OCI-LY7 (cell line): ENCODE measurements around the gene MUC4. TPM values are rescaled to one million over a fixed set of nuclear protein-coding genes. Genes with fewer than 3 reads are reported as not detected.

ENCODE experiments used
- BruUV-seq: library from RNA; stranded (reverse); fragments of 400-500 nt; replicated peaks from 2 replicates; lab custom pipeline; 2021; lab: Mats Ljungman, UMichigan
- CTCF ChIA-PET: fragments of 300-600 bp; sonication (Branson Sonifier 250); formaldehyde crosslinking; loops from one replicate; lab custom pipeline; 2022; ENCODE audit warnings: antibody characterized with exemption; ENCODE audit not compliant: unreplicated experiment; lab: Charles Lee
- POLR2A ChIA-PET: fragments of 300-600 bp; sonication (Branson Sonifier 250); formaldehyde crosslinking; loops from one replicate; lab custom pipeline; 2022; ENCODE audit warnings: antibody characterized with exemption; lab: Charles Lee
- DNase-seq: peaks from one replicate; pipeline ENCODE4 v3.0.0-alpha.2; 2015; ENCODE audit warnings: low spot score
- H2AFZ ChIP-seq: fragments of 200-600 bp; sonication (generic), shearing (Covaris generic); 2 replicates; pipeline ENCODE4 v1.6.1; 2014; ENCODE audit warnings: mild to moderate bottlenecking, antibody characterized with exemption, low read length, moderate library complexity
- H3K27ac ChIP-seq: fragments of 200-600 bp; sonication (generic); 2 replicates; pipeline ENCODE4 v1.5.1; 2014; ENCODE audit warnings: mixed run types, low read depth, mild to moderate bottlenecking, moderate library complexity, low read length, inconsistent platforms; ENCODE audit not compliant: poor library complexity, severe bottlenecking
- H3K36me3 ChIP-seq: fragments of 200-600 bp; sonication (generic); 2 replicates; pipeline ENCODE4 v1.6.1; 2014; ENCODE audit warnings: mild to moderate bottlenecking, antibody characterized with exemption, low read length, moderate library complexity, mixed read lengths; ENCODE audit not compliant: insufficient read depth
- H3K4me1 ChIP-seq: fragments of 200-600 bp; sonication (generic); 2 replicates; pipeline ENCODE4 v1.5.1; 2014; ENCODE audit warnings: mild to moderate bottlenecking, low read length; ENCODE audit not compliant: insufficient read depth, poor library complexity, severe bottlenecking
- H3K4me2 ChIP-seq: fragments of 200-600 bp; sonication (generic); 2 replicates; pipeline ENCODE4 v1.6.1; 2014; ENCODE audit warnings: mild to moderate bottlenecking, low read length
- H3K4me3 ChIP-seq: fragments of 200-600 bp; sonication (generic); 2 replicates; pipeline ENCODE4 v1.5.1; 2014; ENCODE audit warnings: mild to moderate bottlenecking, low read depth, low read length; ENCODE audit not compliant: poor library complexity, severe bottlenecking
- H3K79me2 ChIP-seq: fragments of 200-600 bp; sonication (generic); 2 replicates; pipeline ENCODE4 v1.6.1; 2016; ENCODE audit warnings: low read depth, mild to moderate bottlenecking, low read length, moderate library complexity, mixed read lengths; ENCODE audit not compliant: insufficient read depth
- H3K9me2 ChIP-seq: fragments of 200-600 bp; sonication (generic); 2 replicates; pipeline ENCODE4 v1.6.1; 2016; ENCODE audit warnings: mild to moderate bottlenecking, low read length, mixed read lengths; ENCODE audit not compliant: insufficient read depth
- H3K9me3 ChIP-seq: fragments of 200-600 bp; sonication (generic); 2 replicates; pipeline ENCODE4 v1.6.1; 2014; ENCODE audit warnings: mild to moderate bottlenecking, mixed run types, low read length, mixed read lengths
- H4K20me1 ChIP-seq: fragments of 200-600 bp; sonication (generic); 2 replicates; pipeline ENCODE4 v1.6.1; 2014; ENCODE audit warnings: mild to moderate bottlenecking, antibody characterized with exemption, low read length, moderate library complexity, mixed read lengths; ENCODE audit not compliant: insufficient read depth
- EZH2phosphoT487 ChIP-seq: fragments of 200-600 bp; sonication (generic); IDR thresholded peaks from 2 replicates; pipeline ENCODE4 v1.6.1; 2018; ENCODE audit warnings: low read depth, borderline replicate concordance, mild to moderate bottlenecking, mixed run types, antibody characterized with exemption, low read length, moderate library complexity, mixed read lengths
- intact Hi-C: fragments of 100-400 bp; cut with micrococcal nuclease; formaldehyde crosslinking; loops from one replicate; pipeline ENCODE4 v1.10.0; 2022; ENCODE audit not compliant: unreplicated experiment
- total RNA-seq, 2 experiments: library from RNA; depleted of rRNA in 1 of 2; stranded (reverse); fragments of >200 nt in 1 of 2; shearing (Covaris generic) in 1 of 2; gene quantifications; 2 replicates each; pipeline ENCODE4 v1.2.3, GENCODE V29; 2014 to 2022
- TF ChIP-seq, protein P1 (sequence below): fragments of 200-600 bp; sonication (generic); conservative IDR thresholded peaks from 2 replicates; pipeline ENCODE4 v1.5.1; 2014; ENCODE audit warnings: mild to moderate bottlenecking, antibody characterized with exemption, low read length, moderate library complexity, mixed read lengths

Gene MUC4
- total RNA-seq, 2 experiments from 2014 or later = 0.03 to 0.42 TPM

DNA sequence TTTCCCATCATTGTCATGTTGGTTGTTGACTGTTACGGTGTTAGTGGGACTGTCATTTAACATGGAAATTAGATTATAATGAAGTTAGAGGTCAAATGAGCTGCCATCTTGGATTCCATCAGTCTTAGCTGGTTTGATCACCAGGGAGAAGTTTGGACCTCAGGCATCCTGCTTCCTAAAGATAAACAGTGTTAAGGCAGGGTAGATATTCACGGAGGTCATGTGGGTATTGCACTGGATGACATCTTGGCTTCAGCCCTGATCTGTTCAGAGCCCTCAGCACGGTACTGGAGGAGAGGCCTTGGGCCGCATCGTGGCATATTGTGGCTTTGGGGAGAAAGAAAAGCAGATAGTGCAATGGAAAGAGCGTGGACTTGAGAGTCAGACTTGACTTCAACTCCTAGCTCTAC is 102.0 kb downstream of the MUC4 start:
- TF ChIP-seq, protein P1, sequence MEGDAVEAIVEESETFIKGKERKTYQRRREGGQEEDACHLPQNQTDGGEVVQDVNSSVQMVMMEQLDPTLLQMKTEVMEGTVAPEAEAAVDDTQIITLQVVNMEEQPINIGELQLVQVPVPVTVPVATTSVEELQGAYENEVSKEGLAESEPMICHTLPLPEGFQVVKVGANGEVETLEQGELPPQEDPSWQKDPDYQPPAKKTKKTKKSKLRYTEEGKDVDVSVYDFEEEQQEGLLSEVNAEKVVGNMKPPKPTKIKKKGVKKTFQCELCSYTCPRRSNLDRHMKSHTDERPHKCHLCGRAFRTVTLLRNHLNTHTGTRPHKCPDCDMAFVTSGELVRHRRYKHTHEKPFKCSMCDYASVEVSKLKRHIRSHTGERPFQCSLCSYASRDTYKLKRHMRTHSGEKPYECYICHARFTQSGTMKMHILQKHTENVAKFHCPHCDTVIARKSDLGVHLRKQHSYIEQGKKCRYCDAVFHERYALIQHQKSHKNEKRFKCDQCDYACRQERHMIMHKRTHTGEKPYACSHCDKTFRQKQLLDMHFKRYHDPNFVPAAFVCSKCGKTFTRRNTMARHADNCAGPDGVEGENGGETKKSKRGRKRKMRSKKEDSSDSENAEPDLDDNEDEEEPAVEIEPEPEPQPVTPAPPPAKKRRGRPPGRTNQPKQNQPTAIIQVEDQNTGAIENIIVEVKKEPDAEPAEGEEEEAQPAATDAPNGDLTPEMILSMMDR = no peak
- intact Hi-C loops = no loop called here
- DNase-seq = no peak
- H3K9me2 ChIP-seq = no peaks in the 10 kb centered on the region
- no peak overlapping the region for H3K4me2 ChIP-seq
- no peak overlapping the region for H3K4me3 ChIP-seq
- no peaks in the 10 kb centered on the region for H3K79me2 ChIP-seq
- CTCF ChIA-PET = no interaction called here
- peaks cover 5% of the 10 kb centered on the region for H3K4me1 ChIP-seq
- no peaks in the 10 kb centered on the region for H3K9me3 ChIP-seq
- H3K27ac ChIP-seq = no peak overlapping the region
- no peaks in the 10 kb centered on the region for H4K20me1 ChIP-seq
- no peak overlapping the region for H2AFZ ChIP-seq
- no peaks in the 10 kb centered on the region for H3K36me3 ChIP-seq
- POLR2A ChIA-PET = interaction anchor here (0.6 kb wide), 1 partner anchor 1597 kb away, joined by 5 read pairs; no protein-coding TSS in a partner anchor
- BruUV-seq = no TSS peak

DNA sequence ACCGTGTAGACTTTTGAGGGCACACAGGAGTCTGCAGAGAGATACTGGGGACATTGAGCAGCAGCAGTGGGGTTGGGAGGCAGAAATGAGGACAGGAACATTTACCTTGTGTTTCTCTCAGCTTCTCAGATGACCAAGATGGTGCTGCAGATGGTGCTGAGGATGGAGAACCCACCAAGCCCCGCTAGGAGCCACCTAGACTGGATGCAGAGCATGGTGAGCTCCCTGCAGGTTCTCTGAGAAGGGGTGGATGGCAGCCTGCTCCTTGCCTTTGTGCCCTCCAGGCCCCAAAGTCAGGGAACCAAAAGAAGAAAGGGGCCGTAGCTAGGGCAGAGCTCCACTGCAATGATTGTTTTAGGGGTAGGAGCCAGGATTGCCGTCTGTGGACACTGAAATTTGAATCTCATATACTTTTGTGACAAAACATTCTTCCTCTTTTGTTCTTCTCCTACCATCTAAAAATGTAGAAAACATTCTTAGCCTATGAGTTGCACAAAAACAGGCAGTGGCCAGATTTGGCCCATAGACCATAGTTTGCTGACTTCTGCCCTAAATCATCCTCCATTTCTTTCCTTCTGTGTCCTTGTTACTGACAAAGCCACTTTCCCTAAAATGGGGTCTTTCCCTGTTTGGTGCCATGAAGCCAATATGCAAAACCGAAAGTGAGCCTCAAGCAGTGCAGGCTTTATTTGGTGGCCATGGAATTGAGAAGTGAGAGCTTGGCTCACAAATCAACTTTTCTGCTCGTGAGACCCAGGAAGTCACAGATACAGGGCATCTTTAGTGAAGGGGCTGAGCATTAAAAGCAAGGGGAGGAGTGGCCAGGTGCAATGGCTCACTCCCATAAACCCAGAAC is 102.9 kb downstream of the MUC4 start:
- H3K4me3 ChIP-seq = no peak overlapping the region
- no peaks in the 10 kb centered on the region for H4K20me1 ChIP-seq
- H3K36me3 ChIP-seq = no peaks in the 10 kb centered on the region
- ChIA-PET POLR2A (interaction anchor here (0.7 kb wide), 1 partner anchor 25 kb away, joined by 4 read pairs; no protein-coding TSS in a partner anchor), CTCF (interaction anchor here (0.6 kb wide), 1 partner anchor 29 kb away, joined by 4 read pairs; no protein-coding TSS in a partner anchor)
- H2AFZ ChIP-seq = peak overlapping the region; percentile 2; the same call in 1 of the 2 replicates
- no peak for TF ChIP-seq EZH2phosphoT487
- TF ChIP-seq, protein P1 = no peak
- intact Hi-C loops = no loop called here
- peaks cover 5% of the 10 kb centered on the region for H3K4me1 ChIP-seq
- H3K9me3 ChIP-seq = no peaks in the 10 kb centered on the region
- BruUV-seq = no TSS peak
- no peaks in the 10 kb centered on the region for H3K79me2 ChIP-seq
- no peaks in the 10 kb centered on the region for H3K9me2 ChIP-seq
- H3K27ac ChIP-seq = no peak overlapping the region
- no peak for DNase-seq
- H3K4me2 ChIP-seq = no peak overlapping the region

DNA sequence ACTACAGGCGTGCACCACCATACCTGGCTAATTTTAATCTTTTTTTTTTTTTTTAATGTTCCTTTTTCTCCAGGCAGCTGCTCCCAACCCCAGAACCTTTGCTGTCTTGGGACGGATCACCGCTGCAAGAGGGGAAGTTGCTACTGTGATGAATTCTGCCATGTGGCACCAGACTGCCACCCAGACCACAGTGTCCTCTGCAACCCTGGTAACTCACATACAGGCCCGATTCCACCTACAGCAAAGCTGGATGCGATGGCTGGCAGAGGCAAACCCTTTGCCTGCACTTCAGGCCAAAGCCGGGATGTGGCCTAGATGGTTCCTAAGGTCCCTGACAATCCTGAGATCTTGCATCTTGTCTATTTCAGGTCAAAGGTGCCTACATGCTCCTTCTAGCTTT is 103.7 kb downstream of the MUC4 start:
- Histone ChIP-seq H3K79me2 (no peaks in the 10 kb centered on the region), H3K4me1 (peaks cover 5% of the 10 kb centered on the region), H3K9me3 (no peaks in the 10 kb centered on the region), H2AFZ (no peak overlapping the region), H3K4me3 (no peak overlapping the region), H4K20me1 (no peaks in the 10 kb centered on the region), H3K27ac (no peak overlapping the region), H3K9me2 (no peaks in the 10 kb centered on the region), H3K36me3 (no peaks in the 10 kb centered on the region), H3K4me2 (no peak overlapping the region)
- intact Hi-C loops = no loop called here
- DNase-seq = no peak
- TF ChIP-seq, protein P1 = no peak
- TF ChIP-seq EZH2phosphoT487 = no peak
- BruUV-seq = no TSS peak
- ChIA-PET CTCF (no interaction called here), POLR2A (interaction anchor here (0.7 to 1.4 kb wide), 3 partner anchors 11 to 356 kb away, joined by 4 to 7 read pairs (median 6); no protein-coding TSS in a partner anchor)
